Smooth muscle cell of the umbilical artery (primary cell): ENCODE results near the gene PAK5. TPM values are rescaled to one million over a fixed set of nuclear protein-coding genes. Genes with fewer than 3 reads are reported as not detected.

Experiments used
- total RNA-seq: library from RNA; depleted of rRNA; stranded (reverse); fragments of >200 nt; gene quantifications from 2 replicates; pipeline ENCODE4 v1.2.3, GENCODE V29; 2014

The PAK5 gene
- total RNA-seq, result not detected in 2 replicates

GRCh38 chr20:9838378-9839295 lies at the start of gene PAK5:
Gene PAK5 (minus strand): TSS chr20:9839076. CDS start chr20:9644328, 194,748 bp downstream.

GRCh38 chr20:9514461-9515213 lies 324.2 kb downstream of the PAK5 start, which contains the start of gene LAMP5:
Gene LAMP5 (plus strand): TSS chr20:9514590. CDS start chr20:9514853, 263 bp downstream.

Other genes starting within 250 kb of the PAK5 start
- gene ANKEF1, start 195.9 kb upstream of the PAK5 start, total RNA-seq, result 2.7 and 3.5 TPM in 2 replicates